Measurements from ENCODE around the gene CRKL. TPM values are rescaled to one million over a fixed set of nuclear protein-coding genes. Genes with fewer than 3 reads are reported as not detected.

Gene CRKL
- total RNA-seq, 1 experiment from 2014 or later, result 45.8 TPM

Other genes with a start within 250 kb of the CRKL start
- not detected in 2 replicates for gene SERPIND1, start 143.3 kb upstream of the CRKL start, total RNA-seq (2021)
- 24.7 and 27.9 TPM in 2 replicates for gene PI4KA, start 58.6 kb upstream of the CRKL start, total RNA-seq (2021)
- 13.5 and 17.8 TPM in 2 replicates for gene SNAP29, start 58.4 kb upstream of the CRKL start, total RNA-seq (2021)
- gene AIFM3, start 49.8 kb downstream of the CRKL start, total RNA-seq (2021), result 6.9 and 7.4 TPM in 2 replicates
- 23.2 and 23.4 TPM in 2 replicates for gene LZTR1, start 64.9 kb downstream of the CRKL start, total RNA-seq (2021)
- 16.4 and 17.0 TPM in 2 replicates for gene THAP7, start 84.7 kb downstream of the CRKL start, total RNA-seq (2021)
- gene P2RX6, start 97.8 kb downstream of the CRKL start, total RNA-seq (2021), result 2.4 and 2.7 TPM in 2 replicates
- not detected in 2 replicates for gene SLC7A4, start 115.2 kb downstream of the CRKL start, total RNA-seq (2021)
- 0.25 TPM in 1 of 2 replicates, not detected in the other for gene LRRC74B, start 128.5 kb downstream of the CRKL start, total RNA-seq (2021)

Measured in PC-9 (cell line).